Neural progenitor cell (in vitro differentiated cells): Measurements from ENCODE around the gene MTG2.

Experiments
- CTCF ChIP-seq: fragments of 200-600 bp; sonication (generic); IDR thresholded peaks from 2 replicates; pipeline ENCODE4 v1.5.1; 2017; ENCODE audit warnings: antibody characterized with exemption, mild to moderate bottlenecking
- EZH2 ChIP-seq: fragments of 200-600 bp; sonication (generic); IDR thresholded peaks from 2 replicates; pipeline ENCODE4 v1.6.1; 2017; ENCODE audit warnings: antibody characterized with exemption, mild to moderate bottlenecking, moderate library complexity
- EZH2phosphoT487 ChIP-seq: fragments of 200-600 bp; sonication (generic); IDR thresholded peaks from 2 replicates; pipeline ENCODE4 v1.6.1; 2017; ENCODE audit warnings: antibody characterized with exemption

GRCh38 chr20:62146019-62146755 is 36.6 kb upstream of the MTG2 start:
- TF ChIP-seq CTCF (no peak), EZH2phosphoT487 (no peak), EZH2 (no peak)
